ENCODE data around the gene ASRGL1.

GRCh38 chr11:62390722-62391121, 53.5 kb downstream of the ASRGL1 start:
- TF ChIP-seq POLR2A (IDR thresholded peaks at IDR 0.05) (no peak), CTCF (IDR thresholded peaks at IDR 0.05) (no peak), EP300 (IDR thresholded peaks at IDR 0.05) (no peak)
